SK-N-SH treated with all-trans-retinoic acid at 6 μM for 48 hours (cell line): Measurements from ENCODE around the gene CHRM2.

ENCODE experiments used
- ARNTL ChIP-seq: fragments of 450-650 bp; formaldehyde crosslinking; IDR thresholded peaks from 2 replicates; pipeline ENCODE4 v1.5.0; 2020; ENCODE audit warnings: low read depth, mild to moderate bottlenecking, moderate library complexity, borderline replicate concordance
- CREB5 ChIP-seq: fragments of 250-450 bp; sonication (Bioruptor Pico); IDR thresholded peaks from 2 replicates; pipeline ENCODE4 v1.5.1; 2020; ENCODE audit warnings: low read depth, mild to moderate bottlenecking, moderate library complexity
- ZFP3 ChIP-seq: fragments of 250-450 bp; sonication (Bioruptor Pico); IDR thresholded peaks from 2 replicates; pipeline ENCODE4 v1.5.0; 2020; ENCODE audit warnings: mild to moderate bottlenecking, moderate library complexity
- ZNF70 ChIP-seq: fragments of 450-650 bp; formaldehyde crosslinking; IDR thresholded peaks from 2 replicates; pipeline ENCODE4 v1.5.0; 2020; ENCODE audit warnings: mild to moderate bottlenecking, moderate library complexity

GRCh38 chr7:137025469-137026175 is 157.2 kb downstream of the CHRM2 start:
- TF ChIP-seq ZFP3 (CRISPR knock-in tag) = no peak
- TF ChIP-seq ARNTL = no peak
- TF ChIP-seq ZNF70 (CRISPR knock-in tag) = no peak
- no peak for TF ChIP-seq CREB5 (CRISPR knock-in tag)
